GM12878 (cell line): ENCODE results near the gene DIRAS1. TPM values are rescaled to one million over a fixed set of nuclear protein-coding genes. Genes with fewer than 3 reads are reported as not detected.
A peak's percentile ranks its signal among the peaks of the same experiment; 100 is the strongest.

Experiments
- ATAC-seq: fragments of 200-7000 bp; cut with Tn5 transposase; 3 replicates; pipeline ENCODE4 v1.9.1; 2020; ENCODE audit warnings: mild to moderate bottlenecking, moderate library complexity
- BruUV-seq: library from RNA; stranded (reverse); fragments of 400-500 nt; replicated peaks from 2 replicates; lab custom pipeline; 2021; lab: Mats Ljungman, UMichigan
- CTCF ChIA-PET: fragments of 300-600 bp; sonication (Branson Sonifier 250); formaldehyde crosslinking; extraction: SDS; loops from one replicate; lab custom pipeline; 2021; ENCODE audit warnings: inconsistent platforms; lab: Yijun Ruan, JAX
- POLR2A ChIA-PET: fragments of 350-600 bp; formaldehyde crosslinking; extraction: SDS; loops from one replicate; lab custom pipeline; 2021; ENCODE audit warnings: inconsistent platforms; lab: Charles Lee
- RAD21 ChIA-PET: fragments of 300-600 bp; sonication (Branson Sonifier 250); formaldehyde crosslinking; loops from one replicate; lab custom pipeline; 2023; ENCODE audit warnings: antibody characterized with exemption; ENCODE audit not compliant: unreplicated experiment; lab: Charles Lee
- SMC1A ChIA-PET: fragments of 300-600 bp; sonication (Branson Sonifier 250); formaldehyde crosslinking; loops from one replicate; lab custom pipeline; 2023; ENCODE audit not compliant: unreplicated experiment, uncharacterized antibody; lab: Charles Lee
- DNase-seq: peaks from one replicate; pipeline ENCODE4 v3.0.0-alpha.2; 2011; ENCODE audit warnings: low read depth, low spot score
- FAIRE-seq: peaks from 3 replicates; lab custom pipeline; 2011; peaks lifted over from hg19 to GRCh38; lab: Jason Lieb, UNC
- H2AFZ ChIP-seq: 2 replicates; pipeline ENCODE4 v1.6.0; 2011; ENCODE audit warnings: low read depth, low read length, control low read depth; ENCODE audit not compliant: control insufficient read depth
- H3K27ac ChIP-seq: 2 replicates; pipeline ENCODE4 v1.5.1; 2011; ENCODE audit warnings: control low read depth; ENCODE audit not compliant: control insufficient read depth, insufficient read depth
- H3K27me3 ChIP-seq, 2 experiments: replicated peaks in 1 of 2; 2 replicates each; pipeline versions ENCODE4 v1.6.0 to v1.6.1; 2011; ENCODE audit warnings: low read length in 1 of 2; ENCODE audit not compliant: control insufficient read depth in 2 of 2, insufficient read depth in 2 of 2
- H3K36me3 ChIP-seq, 2 experiments: 2 replicates each; pipeline ENCODE4 v1.5.1; 2011; ENCODE audit warnings: low read length in 1 of 2; ENCODE audit not compliant: control insufficient read depth in 2 of 2, insufficient read depth in 2 of 2
- H3K4me1 ChIP-seq: 2 replicates; pipeline ENCODE4 v1.6.1; 2011; ENCODE audit warnings: mild to moderate bottlenecking, low read length, moderate library complexity, mixed read lengths; ENCODE audit not compliant: control insufficient read depth, insufficient read depth
- H3K4me2 ChIP-seq: 2 replicates; pipeline ENCODE4 v1.6.0; 2011; ENCODE audit warnings: control low read depth; ENCODE audit not compliant: control insufficient read depth, insufficient read depth
- H3K4me3 ChIP-seq: fragments of 200-600 bp; sonication (generic); 2 replicates; pipeline ENCODE4 v1.5.1; 2016
- H3K79me2 ChIP-seq: 2 replicates; pipeline ENCODE4 v1.6.0; 2011; ENCODE audit warnings: low read length; ENCODE audit not compliant: control insufficient read depth, insufficient read depth
- H3K9ac ChIP-seq: 2 replicates; pipeline ENCODE4 v1.8.0; 2011; ENCODE audit warnings: low read length, control low read depth, mixed read lengths; ENCODE audit not compliant: control insufficient read depth, insufficient read depth
- H3K9me3 ChIP-seq: replicated peaks from 3 replicates; pipeline ENCODE4 v1.5.1; 2011; ENCODE audit warnings: mild to moderate bottlenecking, low read length; ENCODE audit not compliant: control insufficient read depth, insufficient read depth
- H4K20me1 ChIP-seq: 2 replicates; pipeline ENCODE4 v1.6.0; 2011; ENCODE audit not compliant: control insufficient read depth, insufficient read depth
- CBFB ChIP-seq: IDR thresholded peaks from 2 replicates; pipeline ENCODE4 v1.6.1; 2016; ENCODE audit warnings: antibody characterized with exemption, low read depth
- MEF2B ChIP-seq: fragments of 450-650 bp; IDR thresholded peaks from 2 replicates; pipeline ENCODE4 v1.6.1; 2018; ENCODE audit warnings: mild to moderate bottlenecking, moderate library complexity; ENCODE audit not compliant: partially characterized antibody, poor library complexity, severe bottlenecking
- PML ChIP-seq: IDR thresholded peaks from 2 replicates; pipeline ENCODE4 v1.6.1; 2012; ENCODE audit warnings: low read length, inconsistent platforms
- POLR2A ChIP-seq: IDR thresholded peaks from 2 replicates; pipeline ENCODE4 v1.6.1; 2011; ENCODE audit warnings: low read depth, mild to moderate bottlenecking, low read length
- ZNF24 ChIP-seq: fragments of 450-650 bp; IDR thresholded peaks from 2 replicates; pipeline ENCODE4 v1.6.1; 2017; ENCODE audit warnings: antibody characterized with exemption, mild to moderate bottlenecking
- WGBS: methylation state at CpG from one replicate; pipeline ENCODE4 v1.1.6; 2016; ENCODE audit warnings: low lambda C conversion rate; ENCODE audit not compliant: insufficient replicate concordance, insufficient coverage; ENCODE audit errors: missing lambda C conversion rate; 5-methylcytosine and 5-hydroxymethylcytosine counted together
- in situ Hi-C: fragments of 300-500 bp; cut with MboI; formaldehyde crosslinking; loops from 9 replicates; pipeline ENCODE4 v1.14.3; 2018; ENCODE audit warnings: mixed read lengths
- intact Hi-C: fragments of 100-400 bp; cut with micrococcal nuclease; formaldehyde crosslinking; loops from one replicate; pipeline ENCODE4 v1.14.2; 2022; ENCODE audit not compliant: unreplicated experiment
- polyA plus RNA-seq, 11 experiments: library from polyadenylated mRNA; depleted of rRNA in 4 of 11; unstranded in 6 of 11; stranded (reverse) in 5 of 11; fragments of >200 nt; fragmentation: Nextera tagmentation in 4 of 11; fragmentation: Illumina TruSeq in 1 of 11; extraction: Ambion mirVana in 4 of 11; extraction: Trizol in 1 of 11; gene quantifications; 1 replicate in 1 of 11; 2 replicates in 10 of 11; pipeline versions ENCODE4 v1.2.1 to v1.2.3, GENCODE V29; 2011 to 2016; ENCODE audit warnings: inconsistent platforms in 2 of 11, missing spikeins in 2 of 11, low read depth in 1 of 11
- total RNA-seq, 4 experiments: library from RNA; depleted of rRNA in 3 of 4; stranded (reverse); fragments of >200 nt in 3 of 4; fragmentation: Illumina TruSeq in 1 of 4; extraction: Trizol in 1 of 4; gene quantifications; 2 replicates each; pipeline versions ENCODE4 v1.2.1 to v1.2.3, GENCODE V29; 2013 to 2021

DIRAS1 gene
- total and polyA plus RNA-seq, 10 of the 15 experiments (the other 5 are each of a cell fraction or from before 2014, with no cell fraction given): 0.04 to 0.18 (median 0.08) TPM; not detected in 3

- FAIRE-seq: no peak
- CTCF ChIA-PET: interaction anchor here (1.2 to 1.3 kb wide), 2 partner anchors 12 to 63 kb away, joined by 3 read pairs; no protein-coding TSS in a partner anchor
- no peak overlapping the region for H3K4me3 ChIP-seq
Observed at GRCh38 chr19:2711875-2712205, 9.3 kb downstream of the DIRAS1 start.

GRCh38 chr19:2711172-2711874 is 9.8 kb downstream of the DIRAS1 start:
- ChIA-PET POLR2A (interaction anchor here (1.9 kb wide), 1 partner anchor 12 kb away, joined by 14 read pairs; no protein-coding TSS in a partner anchor), CTCF (interaction anchor here (0.7 to 1.7 kb wide), 5 partner anchors 11 to 38 kb away, joined by 3 to 4 read pairs (median 3); no protein-coding TSS in a partner anchor), RAD21 (interaction anchor here (1.2 to 2.1 kb wide), 2 partner anchors 10 to 31 kb away, joined by 5 to 6 read pairs; no protein-coding TSS in a partner anchor), SMC1A (interaction anchor here (1.5 to 2.9 kb wide), 3 partner anchors 10 to 18 kb away, joined by 3 to 9 read pairs (median 8); no protein-coding TSS in a partner anchor)
- H4K20me1 ChIP-seq: no peaks in the 10 kb centered on the region
- H2AFZ ChIP-seq: peak overlapping the region; percentile 45
- H3K36me3 ChIP-seq: no peaks in the 10 kb centered on the region
- H3K27me3 ChIP-seq: no peaks in the 10 kb centered on the region
- H3K9me3 ChIP-seq: peaks cover 7% of the 10 kb centered on the region; the same call in 2 of the 3 replicates
- FAIRE-seq (no peak), DNase-seq (no peak), ATAC-seq (peak; percentile 63)
- peak overlapping the region; percentile 44 for H3K27ac ChIP-seq
- no peak overlapping the region for H3K4me3 ChIP-seq
- WGBS: 52% methylated on average over 16 of the region's 17 CpGs
- no TSS peak for BruUV-seq
- peaks cover 15% of the 10 kb centered on the region for H3K4me1 ChIP-seq
- in situ Hi-C loops (no loop called here), intact Hi-C loops (no loop called here)
- peak overlapping the region; percentile 74 for H3K4me2 ChIP-seq
- TF ChIP-seq CBFB (no peak), MEF2B (peak; percentile 11)
- TF ChIP-seq, all 136 proteins: peak for 1
- Histone ChIP-seq H3K79me2 (no peaks in the 10 kb centered on the region), H3K9ac (no peak overlapping the region)

More at GRCh38 chr19:2711875-2712205, 9.3 kb downstream of the DIRAS1 start:
- H2AFZ ChIP-seq: no peak overlapping the region
- no peaks in the 10 kb centered on the region for H3K79me2 ChIP-seq
- H3K36me3 ChIP-seq: no peaks in the 10 kb centered on the region
- H3K9me3 ChIP-seq: peaks cover 7% of the 10 kb centered on the region; the same call in 2 of the 3 replicates
- TF ChIP-seq POLR2A: no peak
- no peak for TF ChIP-seq PML
- peak; percentile 89 for TF ChIP-seq ZNF24
- SMC1A ChIA-PET: interaction anchor here (1.5 to 2.0 kb wide), 2 partner anchors 10 to 18 kb away, joined by 3 to 8 read pairs; no protein-coding TSS in a partner anchor
- no peak overlapping the region for H3K4me2 ChIP-seq
- ATAC-seq (no peak), DNase-seq (no peak)
- 64% methylated on average over 5 of the region's 5 CpGs for WGBS
- no peaks in the 10 kb centered on the region for H4K20me1 ChIP-seq
- no peaks in the 10 kb centered on the region for H3K27me3 ChIP-seq
- peaks cover 15% of the 10 kb centered on the region for H3K4me1 ChIP-seq
- intact Hi-C loops (no loop called here), in situ Hi-C loops (no loop called here)
- POLR2A ChIA-PET: interaction anchor here (1.9 kb wide), 1 partner anchor 12 kb away, joined by 14 read pairs; no protein-coding TSS in a partner anchor
- H3K27ac ChIP-seq: no peak overlapping the region
- no peak overlapping the region for H3K9ac ChIP-seq
- BruUV-seq: no TSS peak
- RAD21 ChIA-PET: interaction anchor here (2.1 kb wide), 1 partner anchor 31 kb away, joined by 6 read pairs; no protein-coding TSS in a partner anchor
